ENCODE data around the gene KCNK1.

DNA sequence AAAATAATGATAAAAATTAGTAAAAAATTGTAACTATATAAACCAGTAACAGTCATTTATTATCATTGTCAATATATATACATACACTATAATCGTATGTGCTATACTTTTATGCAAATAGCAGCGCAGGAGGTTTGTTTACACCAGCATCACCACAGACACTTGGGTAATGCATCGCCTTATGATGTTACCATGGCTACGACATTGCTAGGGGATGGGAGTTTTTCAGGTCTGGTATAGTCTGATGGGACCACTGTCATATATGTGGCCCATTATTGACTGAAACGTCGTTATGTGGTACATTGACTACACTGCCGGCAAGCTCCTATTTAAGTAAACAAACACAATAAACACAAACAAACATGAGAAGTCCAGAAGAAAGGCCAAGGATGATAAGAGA is 45.6 kb downstream of the KCNK1 start:
- no peak for TF ChIP-seq POLR2AphosphoS5 (IDR thresholded peaks at IDR 0.05; ENCODE audit: low read depth)
- TF ChIP-seq, protein P1, sequence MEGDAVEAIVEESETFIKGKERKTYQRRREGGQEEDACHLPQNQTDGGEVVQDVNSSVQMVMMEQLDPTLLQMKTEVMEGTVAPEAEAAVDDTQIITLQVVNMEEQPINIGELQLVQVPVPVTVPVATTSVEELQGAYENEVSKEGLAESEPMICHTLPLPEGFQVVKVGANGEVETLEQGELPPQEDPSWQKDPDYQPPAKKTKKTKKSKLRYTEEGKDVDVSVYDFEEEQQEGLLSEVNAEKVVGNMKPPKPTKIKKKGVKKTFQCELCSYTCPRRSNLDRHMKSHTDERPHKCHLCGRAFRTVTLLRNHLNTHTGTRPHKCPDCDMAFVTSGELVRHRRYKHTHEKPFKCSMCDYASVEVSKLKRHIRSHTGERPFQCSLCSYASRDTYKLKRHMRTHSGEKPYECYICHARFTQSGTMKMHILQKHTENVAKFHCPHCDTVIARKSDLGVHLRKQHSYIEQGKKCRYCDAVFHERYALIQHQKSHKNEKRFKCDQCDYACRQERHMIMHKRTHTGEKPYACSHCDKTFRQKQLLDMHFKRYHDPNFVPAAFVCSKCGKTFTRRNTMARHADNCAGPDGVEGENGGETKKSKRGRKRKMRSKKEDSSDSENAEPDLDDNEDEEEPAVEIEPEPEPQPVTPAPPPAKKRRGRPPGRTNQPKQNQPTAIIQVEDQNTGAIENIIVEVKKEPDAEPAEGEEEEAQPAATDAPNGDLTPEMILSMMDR (IDR thresholded peaks at IDR 0.05; ENCODE audit: insufficient read depth, low read length): no peak

Data from HL-60 (cell line).